ENCODE data around the gene NRP2.

NRP2 gene

DNA sequence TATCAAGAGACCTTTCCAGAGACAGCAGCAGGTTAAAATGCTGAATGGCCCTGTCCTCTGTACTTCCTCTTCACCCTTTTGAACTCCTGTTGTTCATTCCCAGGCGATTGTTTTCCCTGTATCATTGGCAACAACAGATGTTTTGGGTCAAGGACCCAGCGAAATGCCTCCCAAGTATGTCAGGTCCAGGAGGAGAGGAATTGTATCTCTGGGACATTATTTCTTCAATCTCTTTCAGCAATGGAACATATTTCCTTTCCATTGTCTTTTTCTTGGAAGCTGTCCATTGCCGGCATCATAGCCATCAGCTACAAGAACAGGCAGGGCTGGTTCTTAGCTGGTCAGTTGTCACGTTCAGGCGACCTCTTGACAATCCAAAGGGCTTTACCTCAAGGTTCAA, 76.2 kb downstream of the NRP2 start:
- Mint-ChIP-seq H3K27ac (no peak overlapping the region), H3K27me3 (peaks cover 14% of the 10 kb centered on the region), H3K4me3 (no peak overlapping the region), H3K36me3 (ENCODE audit: low read depth) (peaks cover 97% of the 10 kb centered on the region), H3K9me3 (no peaks in the 10 kb centered on the region), H3K4me1 (ENCODE audit: low read depth) (peaks cover 14% of the 10 kb centered on the region)
- intact Hi-C loops (cut with micrococcal nuclease), result no loop called here

GRCh38 chr2:205759257-205759656, 77.0 kb downstream of the NRP2 start:
- peaks cover 22% of the 10 kb centered on the region for H3K27me3 Mint-ChIP-seq
- peaks cover 14% of the 10 kb centered on the region for H3K4me1 Mint-ChIP-seq (ENCODE audit: low read depth)

GRCh38 chr2:205759732-205760131, 77.4 kb downstream of the NRP2 start:
- peaks cover 25% of the 10 kb centered on the region for H3K27me3 Mint-ChIP-seq
- H3K4me3 Mint-ChIP-seq, result no peak overlapping the region
- intact Hi-C loops (cut with micrococcal nuclease), result loop anchor here (5.0 to 10.0 kb wide), 2 partner anchors 188 to 1435 kb away; no protein-coding TSS in a partner anchor
- H3K9me3 Mint-ChIP-seq, result no peaks in the 10 kb centered on the region
- H3K4me1 Mint-ChIP-seq (ENCODE audit: low read depth), result peaks cover 9% of the 10 kb centered on the region
- H3K36me3 Mint-ChIP-seq (ENCODE audit: low read depth), result peaks cover 100% of the 10 kb centered on the region
- no peak overlapping the region for H3K27ac Mint-ChIP-seq

More at GRCh38 chr2:205759257-205759656, 77.0 kb downstream of the NRP2 start:
- intact Hi-C loops (cut with micrococcal nuclease), result no loop called here
- Mint-ChIP-seq H3K4me3 (no peak overlapping the region), H3K36me3 (ENCODE audit: low read depth) (peaks cover 100% of the 10 kb centered on the region), H3K27ac (no peak overlapping the region), H3K9me3 (no peaks in the 10 kb centered on the region)

DNA sequence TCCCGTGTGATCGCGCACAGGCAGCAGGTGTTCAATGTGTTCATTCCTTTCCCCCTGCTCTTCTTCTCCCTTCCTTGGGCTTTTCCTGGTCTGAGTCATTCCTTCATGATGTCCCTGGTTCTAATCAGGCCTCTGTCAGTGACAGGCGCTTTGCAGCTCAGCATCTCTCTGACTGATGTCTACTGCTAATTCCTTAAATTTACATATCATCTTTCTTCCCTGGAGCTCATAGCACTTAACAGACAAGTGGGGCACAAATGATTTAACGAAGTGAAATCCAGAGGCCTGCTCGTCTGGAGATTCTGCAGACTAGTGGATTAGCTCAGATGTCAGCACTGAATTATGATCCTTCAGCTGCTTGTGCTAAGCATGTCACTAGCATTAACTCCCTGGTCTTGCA, 77.9 kb downstream of the NRP2 start:
- intact Hi-C loops (cut with micrococcal nuclease), result loop anchor here (5.0 to 10.0 kb wide), 2 partner anchors 187 to 1435 kb away; no protein-coding TSS in a partner anchor
- Mint-ChIP-seq H3K4me1 (ENCODE audit: low read depth) (peaks cover 6% of the 10 kb centered on the region), H3K27me3 (peaks cover 24% of the 10 kb centered on the region), H3K4me3 (no peak overlapping the region), H3K27ac (no peak overlapping the region), H3K9me3 (no peaks in the 10 kb centered on the region), H3K36me3 (ENCODE audit: low read depth) (peaks cover 100% of the 10 kb centered on the region)

DNA sequence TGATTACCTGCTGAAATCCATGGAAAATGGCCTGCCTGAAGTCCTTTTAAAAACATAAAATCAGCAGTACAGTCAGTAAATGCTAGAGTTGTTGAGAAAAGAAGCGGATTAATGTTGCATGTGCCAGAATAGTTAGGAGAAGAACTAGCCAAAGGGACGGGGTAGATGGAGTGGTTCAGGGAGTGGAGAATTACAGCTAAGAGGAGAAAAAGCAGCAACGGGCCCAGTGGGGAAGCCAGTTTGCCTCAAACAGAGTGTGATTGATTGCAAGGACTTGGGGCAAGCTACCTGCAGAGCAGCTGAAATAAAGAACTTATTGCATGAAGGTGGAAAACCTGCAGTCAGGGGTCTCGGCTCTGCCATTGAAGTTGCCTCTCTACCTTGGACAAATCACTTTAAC, 79.1 kb downstream of the NRP2 start:
- no peak overlapping the region for H3K4me3 Mint-ChIP-seq
- intact Hi-C loops (cut with micrococcal nuclease), result loop anchor here (5.0 to 10.0 kb wide), 2 partner anchors 186 to 1437 kb away; no protein-coding TSS in a partner anchor
- H3K4me1 Mint-ChIP-seq (ENCODE audit: low read depth), result peaks cover 6% of the 10 kb centered on the region
- H3K27me3 Mint-ChIP-seq, result peaks cover 28% of the 10 kb centered on the region
- H3K36me3 Mint-ChIP-seq (ENCODE audit: low read depth), result peaks cover 100% of the 10 kb centered on the region
- H3K9me3 Mint-ChIP-seq, result no peaks in the 10 kb centered on the region
- H3K27ac Mint-ChIP-seq, result no peak overlapping the region

DNA sequence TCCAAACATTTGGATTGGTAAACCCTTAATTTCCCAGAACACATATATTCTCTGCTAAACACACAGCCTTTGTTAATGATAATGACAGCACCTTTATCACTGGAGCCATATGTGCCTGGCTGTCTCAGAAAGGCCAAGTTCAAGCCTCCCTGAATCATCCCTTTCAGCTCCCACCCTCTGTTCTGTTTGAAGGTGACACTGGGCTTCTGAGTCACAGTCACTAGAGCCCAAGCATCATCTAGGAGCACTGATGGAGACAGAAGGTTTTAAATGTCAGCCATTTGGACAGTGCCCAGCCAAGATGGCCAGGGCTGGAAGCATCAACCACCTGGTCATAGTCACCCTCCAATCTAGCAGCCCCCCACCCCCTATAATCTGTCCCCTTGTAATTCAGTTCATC, 80.6 kb downstream of the NRP2 start:
- Mint-ChIP-seq H3K4me3 (no peak overlapping the region), H3K36me3 (ENCODE audit: low read depth) (peaks cover 100% of the 10 kb centered on the region), H3K27ac (no peak overlapping the region), H3K4me1 (ENCODE audit: low read depth) (peaks cover 12% of the 10 kb centered on the region), H3K27me3 (peaks cover 34% of the 10 kb centered on the region), H3K9me3 (no peaks in the 10 kb centered on the region)
- intact Hi-C loops (cut with micrococcal nuclease), result loop anchor here (5.0 to 10.0 kb wide), 2 partner anchors 184 to 1438 kb away; no protein-coding TSS in a partner anchor

DNA sequence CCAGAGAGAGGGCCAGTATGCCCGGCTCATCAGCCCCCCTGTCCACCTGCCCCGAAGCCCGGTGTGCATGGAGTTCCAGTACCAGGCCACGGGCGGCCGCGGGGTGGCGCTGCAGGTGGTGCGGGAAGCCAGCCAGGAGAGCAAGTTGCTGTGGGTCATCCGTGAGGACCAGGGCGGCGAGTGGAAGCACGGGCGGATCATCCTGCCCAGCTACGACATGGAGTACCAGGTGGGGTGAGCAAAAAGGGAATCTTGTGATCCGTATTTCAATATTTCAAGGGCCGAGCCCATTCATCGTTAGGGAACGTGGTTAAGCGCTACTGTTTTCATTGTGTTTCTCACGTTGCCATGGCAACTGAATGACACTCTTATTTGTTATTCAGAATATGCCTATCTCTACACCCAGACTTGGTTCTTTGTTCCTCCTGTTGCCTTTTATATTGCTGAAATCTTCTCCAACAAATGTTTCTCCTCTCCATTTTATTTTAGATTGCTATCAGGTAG, 81.5 kb downstream of the NRP2 start:
- Mint-ChIP-seq H3K4me3 (no peak overlapping the region), H3K36me3 (ENCODE audit: low read depth) (peaks cover 100% of the 10 kb centered on the region), H3K9me3 (no peaks in the 10 kb centered on the region), H3K27ac (peak overlapping the region; percentile 16), H3K4me1 (ENCODE audit: low read depth) (peaks cover 12% of the 10 kb centered on the region), H3K27me3 (peaks cover 37% of the 10 kb centered on the region)
- intact Hi-C loops (cut with micrococcal nuclease), result loop anchor here (5.0 to 10.0 kb wide), 2 partner anchors 184 to 1439 kb away; no protein-coding TSS in a partner anchor

DNA sequence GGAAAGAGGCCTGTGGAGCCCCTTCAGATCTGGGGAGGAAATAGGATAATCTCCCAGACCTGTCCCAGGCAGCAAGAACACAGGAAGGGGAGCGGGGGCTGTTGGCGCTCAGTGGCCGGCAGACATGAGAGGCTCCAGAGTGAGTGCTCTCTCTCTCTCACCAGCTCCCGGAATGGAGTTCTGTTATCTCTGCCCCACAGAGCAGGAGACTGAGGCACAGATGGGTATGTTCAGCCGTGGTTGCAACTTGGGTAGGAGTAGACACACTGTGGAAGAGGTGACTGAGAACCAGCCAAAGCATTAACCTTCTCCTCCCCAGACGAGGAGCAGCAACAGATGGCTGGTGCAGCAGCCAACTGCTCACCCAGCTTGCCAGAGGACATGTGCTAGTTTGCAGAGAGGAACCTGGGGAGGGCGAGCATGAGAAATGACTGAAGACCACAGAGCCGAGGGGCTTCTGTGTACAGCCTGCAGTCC, 82.0 kb downstream of the NRP2 start:
- peaks cover 100% of the 10 kb centered on the region for H3K36me3 Mint-ChIP-seq (ENCODE audit: low read depth)
- no peak overlapping the region for H3K4me3 Mint-ChIP-seq
- H3K27me3 Mint-ChIP-seq, result peaks cover 37% of the 10 kb centered on the region
- intact Hi-C loops (cut with micrococcal nuclease), result loop anchor here (5.0 to 10.0 kb wide), 2 partner anchors 183 to 1440 kb away; no protein-coding TSS in a partner anchor
- H3K27ac Mint-ChIP-seq, result peak overlapping the region; percentile 16
- H3K4me1 Mint-ChIP-seq (ENCODE audit: low read depth), result peaks cover 12% of the 10 kb centered on the region
- no peaks in the 10 kb centered on the region for H3K9me3 Mint-ChIP-seq

GRCh38 chr2:205765151-205765550, 82.8 kb downstream of the NRP2 start:
- Mint-ChIP-seq H3K36me3 (ENCODE audit: low read depth) (peaks cover 100% of the 10 kb centered on the region), H3K27me3 (peaks cover 40% of the 10 kb centered on the region), H3K4me1 (ENCODE audit: low read depth) (peaks cover 12% of the 10 kb centered on the region), H3K4me3 (no peak overlapping the region), H3K9me3 (no peaks in the 10 kb centered on the region), H3K27ac (no peak overlapping the region)
- intact Hi-C loops (cut with micrococcal nuclease), result loop anchor here (10.0 kb wide), 1 partner anchor 1440 kb away; no protein-coding TSS in a partner anchor

DNA sequence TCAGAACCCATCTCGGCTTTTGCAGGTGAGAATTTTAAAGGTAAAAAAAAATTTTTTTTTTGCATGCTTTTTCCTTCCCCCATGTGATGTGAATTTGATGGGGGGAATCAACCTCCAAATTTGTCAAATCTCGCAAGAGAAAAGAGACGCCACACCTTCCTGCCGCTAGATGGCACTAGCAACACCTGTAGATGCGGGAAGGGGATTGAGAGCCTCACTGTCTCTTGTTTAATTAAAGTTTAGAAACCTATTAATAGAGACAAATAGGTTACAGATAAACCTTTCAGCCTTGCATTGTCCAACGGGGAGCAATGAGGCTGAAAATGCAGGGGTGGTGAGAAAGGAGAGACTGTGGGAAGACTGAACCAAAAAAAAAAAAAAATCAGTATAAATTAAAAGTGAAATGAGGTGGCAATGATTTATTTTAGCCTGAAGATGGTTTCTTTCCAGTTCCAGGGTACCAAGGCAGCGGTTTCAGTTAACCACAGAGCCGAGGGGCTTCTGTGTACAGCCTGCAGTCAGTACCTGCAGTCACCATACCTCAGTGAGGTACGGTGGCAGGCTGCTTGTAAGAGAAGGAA, 84.6 kb downstream of the NRP2 start:
- intact Hi-C loops (cut with micrococcal nuclease), result loop anchor here (10.0 kb wide), 1 partner anchor 1442 kb away; no protein-coding TSS in a partner anchor
- Mint-ChIP-seq H3K36me3 (ENCODE audit: low read depth) (peaks cover 96% of the 10 kb centered on the region), H3K4me3 (no peak overlapping the region), H3K27ac (no peak overlapping the region), H3K27me3 (peaks cover 38% of the 10 kb centered on the region), H3K4me1 (ENCODE audit: low read depth) (peaks cover 12% of the 10 kb centered on the region), H3K9me3 (no peaks in the 10 kb centered on the region)

DNA sequence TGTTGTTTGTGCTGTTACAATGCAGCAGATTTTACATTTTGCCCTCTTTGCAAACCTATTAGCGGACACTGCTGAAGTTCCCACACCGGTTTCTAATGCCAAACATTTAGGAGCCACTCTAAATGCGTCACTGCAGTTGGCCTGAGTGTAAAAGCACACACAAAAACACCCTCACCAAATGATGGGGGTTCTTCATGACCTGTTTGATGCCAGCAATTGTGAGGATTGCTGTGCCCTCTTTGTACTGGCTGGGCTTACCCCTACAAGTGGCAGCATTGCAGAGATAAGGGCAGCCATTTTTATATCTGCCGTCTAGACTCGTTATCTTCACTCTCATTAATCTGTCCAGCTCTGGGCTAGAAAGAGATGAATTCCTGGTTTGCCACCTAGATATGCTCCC, 85.3 kb downstream of the NRP2 start:
- H3K9me3 Mint-ChIP-seq, result no peaks in the 10 kb centered on the region
- H3K27ac Mint-ChIP-seq, result no peak overlapping the region
- H3K36me3 Mint-ChIP-seq (ENCODE audit: low read depth), result peaks cover 89% of the 10 kb centered on the region
- intact Hi-C loops (cut with micrococcal nuclease), result loop anchor here (10.0 kb wide), 1 partner anchor 1443 kb away; no protein-coding TSS in a partner anchor
- H3K4me1 Mint-ChIP-seq (ENCODE audit: low read depth), result peaks cover 12% of the 10 kb centered on the region
- no peak overlapping the region for H3K4me3 Mint-ChIP-seq
- H3K27me3 Mint-ChIP-seq, result peaks cover 35% of the 10 kb centered on the region

DNA sequence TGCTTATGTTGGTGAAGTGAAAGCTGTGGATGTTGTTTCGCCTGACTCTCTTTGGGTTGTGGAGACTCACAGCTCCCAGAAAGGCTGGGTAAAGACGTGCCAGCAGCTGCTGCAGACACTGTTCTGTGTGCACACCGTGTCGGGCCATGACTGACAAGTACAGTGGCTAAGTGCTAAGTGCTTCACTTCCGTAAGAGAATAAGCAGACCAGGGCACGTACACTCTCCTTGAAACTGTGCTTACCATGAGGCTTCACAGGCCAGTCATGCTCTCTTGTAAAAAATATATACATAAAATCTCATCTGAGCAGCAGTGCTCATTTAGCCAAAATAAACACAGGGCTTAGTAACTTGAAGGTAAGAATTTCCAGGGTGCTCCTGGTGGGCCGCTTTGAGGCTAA, 86.0 kb downstream of the NRP2 start:
- Mint-ChIP-seq H3K9me3 (no peaks in the 10 kb centered on the region), H3K4me1 (ENCODE audit: low read depth) (peaks cover 7% of the 10 kb centered on the region), H3K27ac (no peak overlapping the region), H3K4me3 (no peak overlapping the region), H3K36me3 (ENCODE audit: low read depth) (peaks cover 82% of the 10 kb centered on the region), H3K27me3 (peaks cover 33% of the 10 kb centered on the region)
- intact Hi-C loops (cut with micrococcal nuclease), result loop anchor here (10.0 kb wide), 1 partner anchor 1444 kb away; no protein-coding TSS in a partner anchor

DNA sequence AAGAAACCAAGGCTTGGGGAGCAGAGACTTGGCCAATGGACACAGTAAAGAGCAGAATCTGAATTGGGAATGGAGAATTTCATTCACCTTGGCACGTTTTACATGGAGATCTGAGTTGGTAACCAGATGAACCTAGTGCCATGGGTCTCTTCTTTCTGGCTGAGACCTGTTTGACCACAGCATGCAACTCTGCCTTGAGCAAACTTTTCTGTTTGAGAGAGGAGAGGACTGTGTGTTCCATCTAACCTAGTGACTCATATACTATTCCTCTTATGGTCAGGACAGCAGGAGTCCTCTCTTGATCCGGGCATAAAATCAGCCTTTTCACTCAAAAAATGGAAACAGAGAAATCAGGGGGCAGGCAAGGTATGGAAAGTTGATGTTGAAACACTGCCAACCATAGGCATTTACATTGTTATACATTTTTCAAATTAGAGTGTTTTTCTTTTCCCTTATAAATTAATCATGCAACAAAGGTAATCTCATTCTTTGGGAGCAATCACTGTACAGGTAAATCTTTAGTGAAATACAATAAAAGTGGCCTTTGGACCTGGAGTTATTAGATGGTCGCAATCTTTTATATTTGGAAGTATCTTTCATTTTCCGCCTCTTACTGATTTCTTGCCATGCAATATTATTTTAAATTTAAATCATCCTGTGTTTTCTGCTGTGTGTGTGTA, 86.7 kb downstream of the NRP2 start:
- no peaks in the 10 kb centered on the region for H3K9me3 Mint-ChIP-seq
- H3K4me3 Mint-ChIP-seq, result no peak overlapping the region
- H3K27me3 Mint-ChIP-seq, result peaks cover 28% of the 10 kb centered on the region
- no peak overlapping the region for H3K27ac Mint-ChIP-seq
- H3K4me1 Mint-ChIP-seq (ENCODE audit: low read depth), result peaks cover 6% of the 10 kb centered on the region
- peaks cover 75% of the 10 kb centered on the region for H3K36me3 Mint-ChIP-seq (ENCODE audit: low read depth)
- intact Hi-C loops (cut with micrococcal nuclease), result loop anchor here (10.0 kb wide), 1 partner anchor 1444 kb away; no protein-coding TSS in a partner anchor

DNA sequence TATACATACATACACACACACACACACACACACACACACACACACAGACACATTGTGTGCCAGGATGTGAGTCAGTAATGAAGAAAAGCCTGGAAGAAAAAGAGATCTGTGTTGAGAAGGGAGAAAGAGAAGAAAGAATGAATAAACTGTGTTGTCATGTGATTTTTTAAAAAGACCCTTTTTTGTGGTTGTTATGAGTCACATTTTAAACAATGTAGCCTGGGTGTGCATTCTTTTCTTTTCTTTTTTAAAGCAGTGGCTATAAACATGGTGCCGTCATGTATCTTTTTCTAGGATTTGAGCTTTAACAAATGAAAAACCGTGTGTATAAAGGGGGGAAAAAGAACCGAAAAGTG, 87.2 kb downstream of the NRP2 start:
- Mint-ChIP-seq H3K36me3 (ENCODE audit: low read depth) (peaks cover 70% of the 10 kb centered on the region), H3K27me3 (peaks cover 26% of the 10 kb centered on the region), H3K9me3 (no peaks in the 10 kb centered on the region), H3K27ac (no peak overlapping the region), H3K4me1 (ENCODE audit: low read depth) (peaks cover 6% of the 10 kb centered on the region), H3K4me3 (no peak overlapping the region)
- intact Hi-C loops (cut with micrococcal nuclease), result loop anchor here (10.0 kb wide), 1 partner anchor 1445 kb away; no protein-coding TSS in a partner anchor

Measured in dendritic cell treated with granulocyte-macrophage colony-stimulating factor and Interleukin-4, amounts not matched to agents 40 ng/mL and 50 ng/mL, for 4 days (primary cell).